Loucy (cell line): ENCODE measurements around the gene GNPTAB.

Source experiments
- H2AFZ ChIP-seq: fragments of 200-600 bp; sonication (generic); 2 replicates; pipeline ENCODE4 v1.6.0; 2016; ENCODE audit warnings: antibody characterized with exemption, mild to moderate bottlenecking, low read length, moderate library complexity
- H3F3A ChIP-seq: fragments of 200-600 bp; 2 replicates; pipeline ENCODE4 v1.6.0; 2016; ENCODE audit warnings: antibody characterized with exemption, low read depth, mild to moderate bottlenecking
- H3K27me3 ChIP-seq: fragments of 200-600 bp; sonication (generic); 2 replicates; pipeline ENCODE4 v1.6.1; 2014; ENCODE audit warnings: low read length, mild to moderate bottlenecking; ENCODE audit not compliant: insufficient read depth, poor library complexity, severe bottlenecking
- H3K36me3 ChIP-seq: fragments of 200-600 bp; sonication (generic); 2 replicates; pipeline ENCODE4 v1.6.1; 2016; ENCODE audit warnings: low read length; ENCODE audit not compliant: insufficient read depth
- H3K4me1 ChIP-seq: fragments of 200-600 bp; sonication (generic); 2 replicates; pipeline ENCODE4 v1.5.1; 2014; ENCODE audit warnings: low read length, mild to moderate bottlenecking; ENCODE audit not compliant: insufficient read depth, poor library complexity, severe bottlenecking
- H3K4me2 ChIP-seq: fragments of 200-600 bp; sonication (generic); 2 replicates; pipeline ENCODE4 v1.6.0; 2014; ENCODE audit warnings: antibody characterized with exemption, low read length, low read depth, mild to moderate bottlenecking; ENCODE audit not compliant: poor library complexity, severe bottlenecking
- H3K4me3 ChIP-seq: fragments of 200-600 bp; sonication (generic); 2 replicates; pipeline ENCODE4 v1.5.1; 2014; ENCODE audit warnings: low read length, mild to moderate bottlenecking, mixed read lengths; ENCODE audit not compliant: poor library complexity, severe bottlenecking
- H3K79me2 ChIP-seq: fragments of 200-600 bp; sonication (generic); 2 replicates; pipeline ENCODE4 v1.6.1; 2014; ENCODE audit warnings: low read length; ENCODE audit not compliant: insufficient read depth
- H3K9ac ChIP-seq: fragments of 200-600 bp; sonication (generic); 2 replicates; pipeline ENCODE4 v1.6.0; 2014; ENCODE audit warnings: mild to moderate bottlenecking, low read depth, low read length, moderate library complexity; ENCODE audit not compliant: poor library complexity, severe bottlenecking
- H3K9me2 ChIP-seq: fragments of 200-600 bp; sonication (generic); replicated peaks from 2 replicates; pipeline ENCODE4 v1.6.1; 2016; ENCODE audit warnings: low read depth, low read length, mixed read lengths
- H3K9me3 ChIP-seq: fragments of 200-600 bp; sonication (generic); 2 replicates; pipeline ENCODE4 v1.6.1; 2014; ENCODE audit warnings: mild to moderate bottlenecking, antibody characterized with exemption, low read length, low read depth; ENCODE audit not compliant: insufficient read depth
- H4K20me1 ChIP-seq: fragments of 200-600 bp; sonication (generic); 2 replicates; pipeline ENCODE4 v1.6.0; 2014; ENCODE audit warnings: antibody characterized with exemption, low read length, mild to moderate bottlenecking; ENCODE audit not compliant: insufficient read depth, poor library complexity, severe bottlenecking
- CTCF ChIP-seq: fragments of 200-600 bp; sonication (generic); conservative IDR thresholded peaks from 2 replicates; pipeline ENCODE4 v1.5.1; 2014; ENCODE audit warnings: mild to moderate bottlenecking, antibody characterized with exemption, low read length
- EZH2phosphoT487 ChIP-seq: fragments of 200-600 bp; IDR thresholded peaks from 2 replicates; pipeline ENCODE4 v1.6.1; 2018; ENCODE audit warnings: antibody characterized with exemption, mild to moderate bottlenecking, moderate library complexity, borderline replicate concordance

Gene GNPTAB

GRCh38 chr12:101803978-101804377 lies 26.8 kb downstream of the GNPTAB start:
- no peaks in the 10 kb centered on the region for H3K9me3 ChIP-seq
- H3K9me2 ChIP-seq, result no peaks in the 10 kb centered on the region
- no peak overlapping the region for H3K4me3 ChIP-seq
- H3K27me3 ChIP-seq, result no peaks in the 10 kb centered on the region
- no peaks in the 10 kb centered on the region for H3F3A ChIP-seq
- peaks cover 4% of the 10 kb centered on the region for H4K20me1 ChIP-seq
- H3K79me2 ChIP-seq, result peaks cover 96% of the 10 kb centered on the region
- H3K4me1 ChIP-seq, result peaks cover 23% of the 10 kb centered on the region
- no peak overlapping the region for H3K9ac ChIP-seq
- H3K4me2 ChIP-seq, result no peak overlapping the region
- no peaks in the 10 kb centered on the region; the same call in 1 of the 2 replicates for H3K36me3 ChIP-seq
- TF ChIP-seq EZH2phosphoT487 (no peak), CTCF (no peak)
- no peak overlapping the region for H2AFZ ChIP-seq

GRCh38 chr12:101802486-101802885 lies 28.3 kb downstream of the GNPTAB start:
- Histone ChIP-seq H3K9me2 (no peaks in the 10 kb centered on the region), H3K9ac (no peak overlapping the region), H3K36me3 (no peaks in the 10 kb centered on the region), H3K27me3 (no peaks in the 10 kb centered on the region), H3K4me3 (no peak overlapping the region), H3F3A (no peaks in the 10 kb centered on the region), H3K4me1 (peaks cover 23% of the 10 kb centered on the region), H3K79me2 (peaks cover 95% of the 10 kb centered on the region), H3K4me2 (no peak overlapping the region), H2AFZ (no peak overlapping the region), H4K20me1 (peaks cover 4% of the 10 kb centered on the region), H3K9me3 (no peaks in the 10 kb centered on the region)
- TF ChIP-seq CTCF (no peak), EZH2phosphoT487 (no peak)

- H3K4me2 ChIP-seq, result no peak overlapping the region
- TF ChIP-seq EZH2phosphoT487 (no peak), CTCF (no peak)
Measured at GRCh38 chr12:101799774-101800173, 31.0 kb downstream of the GNPTAB start.

More at GRCh38 chr12:101799774-101800173, 31.0 kb downstream of the GNPTAB start:
- Histone ChIP-seq H4K20me1 (peaks cover 4% of the 10 kb centered on the region), H3K9me3 (no peaks in the 10 kb centered on the region), H3K4me3 (no peak overlapping the region), H3K4me1 (peaks cover 15% of the 10 kb centered on the region), H2AFZ (no peak overlapping the region), H3K36me3 (peaks cover 9% of the 10 kb centered on the region; the same call in 1 of the 2 replicates), H3F3A (no peaks in the 10 kb centered on the region), H3K27me3 (no peaks in the 10 kb centered on the region), H3K9ac (no peak overlapping the region), H3K9me2 (no peaks in the 10 kb centered on the region), H3K79me2 (peaks cover 80% of the 10 kb centered on the region)
